ENCODE measurements around the gene PTPRN2. TPM values are rescaled to one million over a fixed set of nuclear protein-coding genes. Genes with fewer than 3 reads are reported as not detected.

The PTPRN2 gene
- total and polyA plus RNA-seq, 9 of the 15 experiments (the other 6 are each of a cell fraction or from before 2014, with no cell fraction given): not detected

DNA sequence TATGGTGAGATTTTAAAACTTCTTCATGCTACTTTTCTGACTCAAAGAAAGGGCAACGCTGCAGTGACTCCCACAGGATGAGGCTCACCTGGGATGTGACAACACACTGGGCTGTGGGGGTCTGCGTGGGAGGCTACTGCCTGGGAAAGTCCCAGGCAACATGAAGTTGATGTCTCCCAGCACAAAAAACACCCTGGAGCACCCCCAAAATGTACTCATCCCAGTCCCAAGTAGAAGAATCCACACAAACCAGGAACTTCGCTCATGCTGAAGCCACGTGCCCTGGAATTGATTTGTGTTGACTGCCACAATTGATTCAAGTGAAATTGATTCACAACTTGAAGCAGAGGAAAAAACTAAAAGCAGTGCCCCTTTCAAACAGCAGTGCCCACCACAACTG, 24.9 kb upstream of the PTPRN2 start:
- ATAC-seq (no peak), DNase-seq (ENCODE audit: extremely low read depth in 1 of 4, low spot score in 3 of 4) (no peak), FAIRE-seq (no peak)
- H3K36me3 ChIP-seq (ENCODE audit: control insufficient read depth, insufficient read depth, low read length): peaks cover 65% of the 10 kb centered on the region; the same call in 2 of the 3 replicates
- no TSS peak for BruUV-seq (replicated peaks)
- H3K9ac ChIP-seq (ENCODE audit: insufficient read depth in 1 of 2, low read depth in 2 of 2, low read length in 2 of 2): no peak overlapping the region
- intact Hi-C loops (cut with micrococcal nuclease) (no loop called here), in situ Hi-C loops (cut with MboI) (no loop called here)
- no peak overlapping the region for H3K4me2 ChIP-seq (ENCODE audit: insufficient read depth, low read length)
- H3K9me3 ChIP-seq (replicated peaks; ENCODE audit: control insufficient read depth, insufficient read depth, low read depth, low read length): no peaks in the 10 kb centered on the region
- CTCF ChIA-PET (ENCODE audit: low intra/inter-chr PET ratio): no interaction called here
- TF ChIP-seq KAT8 (IDR thresholded peaks at IDR 0.05; ENCODE audit: low read depth): no peak
- TF ChIP-seq ZFP1 (CRISPR knock-in tag; IDR thresholded peaks at IDR 0.05): no peak
- TF ChIP-seq GABPA (tag; conservative IDR thresholded peaks at IDR 0.05; ENCODE audit: low read depth): no peak
- TF ChIP-seq, protein P1, sequence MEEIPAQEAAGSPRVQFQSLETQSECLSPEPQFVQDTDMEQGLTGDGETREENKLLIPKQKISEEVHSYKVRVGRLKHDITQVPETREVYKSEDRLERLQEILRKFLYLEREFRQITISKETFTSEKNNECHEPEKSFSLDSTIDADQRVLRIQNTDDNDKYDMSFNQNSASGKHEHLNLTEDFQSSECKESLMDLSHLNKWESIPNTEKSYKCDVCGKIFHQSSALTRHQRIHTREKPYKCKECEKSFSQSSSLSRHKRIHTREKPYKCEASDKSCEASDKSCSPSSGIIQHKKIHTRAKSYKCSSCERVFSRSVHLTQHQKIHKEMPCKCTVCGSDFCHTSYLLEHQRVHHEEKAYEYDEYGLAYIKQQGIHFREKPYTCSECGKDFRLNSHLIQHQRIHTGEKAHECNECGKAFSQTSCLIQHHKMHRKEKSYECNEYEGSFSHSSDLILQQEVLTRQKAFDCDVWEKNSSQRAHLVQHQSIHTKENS (CRISPR knock-in tag; IDR thresholded peaks at IDR 0.05): no peak
- TF ChIP-seq MXD1 (CRISPR knock-in tag; IDR thresholded peaks at IDR 0.05; ENCODE audit: borderline replicate concordance, poor library complexity, severe bottlenecking): no peak
- TF ChIP-seq E2F6 (IDR thresholded peaks at IDR 0.05; ENCODE audit: borderline replicate concordance in 1 of 2, extremely low read depth in 1 of 2, insufficient read depth in 1 of 2, insufficient read length in 1 of 2, low read depth in 1 of 2, low read length in 1 of 2, poor library complexity in 1 of 2, severe bottlenecking in 1 of 2): no peak
- TF ChIP-seq CREB1 (IDR thresholded peaks at IDR 0.05): no peak
- no peak for TF ChIP-seq CREB1 (CRISPR knock-in tag; IDR thresholded peaks at IDR 0.05)
- TF ChIP-seq, protein P2, sequence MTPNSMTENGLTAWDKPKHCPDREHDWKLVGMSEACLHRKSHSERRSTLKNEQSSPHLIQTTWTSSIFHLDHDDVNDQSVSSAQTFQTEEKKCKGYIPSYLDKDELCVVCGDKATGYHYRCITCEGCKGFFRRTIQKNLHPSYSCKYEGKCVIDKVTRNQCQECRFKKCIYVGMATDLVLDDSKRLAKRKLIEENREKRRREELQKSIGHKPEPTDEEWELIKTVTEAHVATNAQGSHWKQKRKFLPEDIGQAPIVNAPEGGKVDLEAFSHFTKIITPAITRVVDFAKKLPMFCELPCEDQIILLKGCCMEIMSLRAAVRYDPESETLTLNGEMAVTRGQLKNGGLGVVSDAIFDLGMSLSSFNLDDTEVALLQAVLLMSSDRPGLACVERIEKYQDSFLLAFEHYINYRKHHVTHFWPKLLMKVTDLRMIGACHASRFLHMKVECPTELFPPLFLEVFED (CRISPR knock-in tag; conservative IDR thresholded peaks at IDR 0.05): no peak
- TF ChIP-seq RCOR1 (IDR thresholded peaks at IDR 0.05; ENCODE audit: borderline replicate concordance in 1 of 2, low read depth in 2 of 2, low read length in 2 of 2): no peak
- no peak for TF ChIP-seq MEF2A (IDR thresholded peaks at IDR 0.05; ENCODE audit: control insufficient read depth, low read depth, low read length)
- TF ChIP-seq TAF1 (IDR thresholded peaks at IDR 0.05; ENCODE audit: control insufficient read depth, extremely low read depth, insufficient read depth, low read length, severe bottlenecking): no peak
- no peaks in the 10 kb centered on the region for H3K9me1 ChIP-seq (ENCODE audit: control insufficient read depth, insufficient read depth, low read length)
- H4K20me1 ChIP-seq (replicated peaks; ENCODE audit: control insufficient read depth, insufficient read depth, low read length): no peaks in the 10 kb centered on the region
- peaks cover 4% of the 10 kb centered on the region in 2 experiments for H3K4me1 ChIP-seq (replicated peaks in 1 of 2; ENCODE audit: control insufficient read depth in 2 of 2, insufficient read depth in 2 of 2, low read length in 2 of 2)
- H3K27me3 ChIP-seq (ENCODE audit: control insufficient read depth in 2 of 2, insufficient read depth in 2 of 2, low read length in 2 of 2): no peaks in the 10 kb centered on the region
- 84% methylated on average over 4 of the region's 4 CpGs for WGBS (ENCODE audit: insufficient coverage, low coverage, missing lambda C conversion rate)
- no peak overlapping the region for H3K4me3 ChIP-seq
- no peak overlapping the region for H2AFZ ChIP-seq (ENCODE audit: low read depth, low read length)
- no peak overlapping the region for H3K27ac ChIP-seq (ENCODE audit: extremely low read depth, low read depth, low read length)
- no peaks in the 10 kb centered on the region; the same call in 1 of the 3 replicates for H3K79me2 ChIP-seq (ENCODE audit: control insufficient read depth, insufficient read depth, low read length)
- POLR2A ChIA-PET: interaction anchor here (1.6 kb wide), 1 partner anchor 14 kb away, joined by 4 read pairs; no protein-coding TSS in a partner anchor
